Motor neuron (in vitro differentiated cells): Measurements from ENCODE around the gene PCDHA9. TPM values are rescaled to one million over a fixed set of nuclear protein-coding genes. Genes with fewer than 3 reads are reported as not detected.
"Not testable (repeated sequence)": the region's sequence is repeated elsewhere in the genome, so short reads cannot be mapped to it uniquely, and the experiment has no call there.

Source experiments
- ATAC-seq, 8 experiments: fragments of 200-7000 bp; cut with Tn5 transposase; replicated peaks in 6 of 8; 2 replicates each; pipeline ENCODE4 v1.8.0; 2021; ENCODE audit warnings: mild to moderate bottlenecking in 8 of 8, moderate library complexity in 8 of 8
- H3K27ac ChIP-seq, 2 donors: fragments of 250-450 bp; sonication (Bioruptor Pico); 2 replicates each; pipeline ENCODE4 v1.9.0; 2021; ENCODE audit warnings: antibody characterized with exemption in 2 of 2, mild to moderate bottlenecking in 2 of 2, moderate library complexity in 1 of 2
- H3K4me1 ChIP-seq, 2 donors: fragments of 250-450 bp; sonication (Bioruptor Pico); replicated peaks in 1 of 2; 2 replicates each; pipeline ENCODE4 v1.6.1; 2021; ENCODE audit warnings: antibody characterized with exemption in 2 of 2, mild to moderate bottlenecking in 2 of 2, moderate library complexity in 1 of 2
- H3K4me3 ChIP-seq, 5 donors: fragments of 250-450 bp; sonication (Bioruptor Pico); 2 replicates each; pipeline ENCODE4 v1.9.0; 2021; ENCODE audit warnings: antibody characterized with exemption in 5 of 5, mild to moderate bottlenecking in 5 of 5, moderate library complexity in 4 of 5
- WGBS, 10 experiments: fragments of 450-650 bp; shearing (Covaris generic); methylation state at CpG; one replicate each; pipeline ENCODE4 v1.0.0; 2022; 5-methylcytosine and 5-hydroxymethylcytosine counted together
- in situ Hi-C, 9 experiments: fragments of 400-800 bp; cut with MboI; loops; one replicate each; pipeline ENCODE4 v1.15.0; 2021; ENCODE audit warnings: low sequenced_read_pairs in 9 of 9, low pct_unique_long_range_greater_than_20kb in 2 of 9; ENCODE audit not compliant: unreplicated experiment in 9 of 9
- total RNA-seq, 8 experiments: library from RNA; unstranded; fragments of 300-600 nt; gene quantifications; 2 replicates each; pipeline versions ENCODE4 v1.2.3 to v1.2.4, GENCODE V29; 2022

Gene PCDHA9, protein sequence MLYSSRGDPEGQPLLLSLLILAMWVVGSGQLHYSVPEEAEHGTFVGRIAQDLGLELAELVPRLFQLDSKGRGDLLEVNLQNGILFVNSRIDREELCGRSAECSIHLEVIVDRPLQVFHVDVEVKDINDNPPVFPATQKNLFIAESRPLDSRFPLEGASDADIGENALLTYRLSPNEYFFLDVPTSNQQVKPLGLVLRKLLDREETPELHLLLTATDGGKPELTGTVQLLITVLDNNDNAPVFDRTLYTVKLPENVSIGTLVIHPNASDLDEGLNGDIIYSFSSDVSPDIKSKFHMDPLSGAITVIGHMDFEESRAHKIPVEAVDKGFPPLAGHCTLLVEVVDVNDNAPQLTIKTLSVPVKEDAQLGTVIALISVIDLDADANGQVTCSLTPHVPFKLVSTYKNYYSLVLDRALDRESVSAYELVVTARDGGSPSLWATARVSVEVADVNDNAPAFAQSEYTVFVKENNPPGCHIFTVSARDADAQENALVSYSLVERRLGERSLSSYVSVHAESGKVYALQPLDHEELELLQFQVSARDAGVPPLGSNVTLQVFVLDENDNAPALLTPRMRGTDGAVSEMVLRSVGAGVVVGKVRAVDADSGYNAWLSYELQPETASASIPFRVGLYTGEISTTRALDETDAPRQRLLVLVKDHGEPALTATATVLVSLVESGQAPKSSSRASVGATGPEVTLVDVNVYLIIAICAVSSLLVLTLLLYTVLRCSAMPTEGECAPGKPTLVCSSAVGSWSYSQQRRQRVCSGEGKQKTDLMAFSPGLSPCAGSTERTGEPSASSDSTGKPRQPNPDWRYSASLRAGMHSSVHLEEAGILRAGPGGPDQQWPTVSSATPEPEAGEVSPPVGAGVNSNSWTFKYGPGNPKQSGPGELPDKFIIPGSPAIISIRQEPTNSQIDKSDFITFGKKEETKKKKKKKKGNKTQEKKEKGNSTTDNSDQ
- 1 to 10 TPM in 4 of 8 experiments, under 1 TPM in 4; 0.05 to 6.2 (median 0.93) TPM for total RNA-seq

DNA sequence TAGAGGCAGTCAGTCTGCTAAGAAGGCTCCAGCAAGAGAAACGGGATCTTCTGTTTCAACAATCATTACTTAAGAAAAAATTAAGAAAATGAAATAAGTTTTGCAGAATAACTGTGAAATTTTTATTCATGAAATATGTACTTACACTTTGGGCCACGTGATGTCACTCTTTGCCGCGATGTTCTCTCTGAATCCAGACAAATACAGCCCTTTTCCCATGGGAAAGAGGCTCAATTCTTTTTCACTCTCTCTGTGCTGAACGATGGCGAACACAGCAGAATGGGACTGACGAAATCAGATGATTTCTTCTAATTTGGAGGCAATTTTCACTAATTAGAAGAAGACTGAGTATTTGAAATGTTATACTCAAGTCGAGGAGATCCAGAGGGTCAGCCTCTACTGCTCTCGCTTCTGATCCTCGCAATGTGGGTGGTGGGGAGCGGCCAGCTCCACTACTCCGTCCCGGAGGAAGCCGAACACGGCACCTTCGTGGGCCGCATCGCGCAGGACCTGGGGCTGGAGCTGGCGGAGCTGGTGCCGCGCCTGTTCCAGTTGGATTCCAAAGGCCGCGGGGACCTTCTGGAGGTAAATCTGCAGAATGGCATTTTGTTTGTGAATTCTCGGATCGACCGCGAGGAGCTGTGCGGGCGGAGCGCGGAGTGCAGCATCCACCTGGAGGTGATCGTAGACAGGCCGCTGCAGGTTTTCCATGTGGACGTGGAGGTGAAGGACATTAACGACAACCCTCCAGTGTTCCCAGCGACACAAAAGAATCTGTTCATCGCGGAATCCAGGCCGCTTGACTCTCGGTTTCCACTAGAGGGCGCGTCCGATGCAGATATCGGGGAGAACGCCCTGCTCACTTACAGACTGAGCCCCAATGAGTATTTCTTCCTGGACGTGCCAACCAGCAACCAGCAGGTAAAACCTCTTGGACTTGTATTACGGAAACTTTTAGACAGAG is at the start of gene PCDHA9:
TSS of gene PCDHA9 (plus strand) at position 244 of the 964 bp plus-strand sequence. CDS start at position 358, 114 bp downstream.
- H3K4me1 ChIP-seq, H3K27ac ChIP-seq, H3K4me3 ChIP-seq, in situ Hi-C loops: not testable (repeated sequence)
- peak in 1 of 8 experiments; percentile 41 for ATAC-seq
- WGBS, 10 experiments, result 3 to 96% (median 74%) methylated on average over 4 to 17 of the region's 48 CpGs; no CpG with 5 or more reads in 1 of the 10 experiments

- Histone ChIP-seq H3K4me1 (no peaks in the 10 kb centered on the region), H3K4me3 (no peak within 1 kb of the TSS), H3K27ac (no peak within 1 kb of the TSS)
- WGBS, 10 experiments, result 3 to 94% (median 76%) methylated on average over 5 to 22 of the region's 29 CpGs
- in situ Hi-C loops, result loop anchor here in 1 of 9 experiments (25.0 kb wide), 2 partner anchors 236 to 761 kb away; no protein-coding TSS in a partner anchor
- ATAC-seq, result peak in 1 of 8 experiments; percentile 89
These were observed 47.2 kb upstream of the PCDHA9 start, which contains the start of gene PCDHA3 for GRCh38 chr5:140800816-140801493. TSS of gene PCDHA3 (plus strand) at chr5:140801057.

DNA sequence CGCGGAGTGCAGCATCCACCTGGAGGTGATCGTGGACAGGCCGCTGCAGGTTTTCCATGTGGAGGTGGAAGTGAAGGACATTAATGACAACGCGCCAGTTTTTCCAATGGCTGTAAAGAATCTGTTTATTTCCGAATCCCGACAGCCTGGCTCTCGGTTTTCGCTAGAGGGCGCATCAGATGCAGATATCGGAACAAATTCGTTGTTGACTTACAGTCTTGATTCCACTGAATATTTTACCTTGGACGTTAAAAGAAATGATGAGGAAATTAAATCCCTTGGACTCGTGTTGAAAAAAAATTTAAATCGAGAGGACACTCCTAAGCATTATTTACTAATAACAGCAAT is 46.7 kb upstream of the PCDHA9 start:
- 10 to 100% (median 88%) methylated on average over 1 to 16 of the region's 16 CpGs for WGBS, 10 experiments
- peak in 1 of 8 experiments; percentile 64 for ATAC-seq

DNA sequence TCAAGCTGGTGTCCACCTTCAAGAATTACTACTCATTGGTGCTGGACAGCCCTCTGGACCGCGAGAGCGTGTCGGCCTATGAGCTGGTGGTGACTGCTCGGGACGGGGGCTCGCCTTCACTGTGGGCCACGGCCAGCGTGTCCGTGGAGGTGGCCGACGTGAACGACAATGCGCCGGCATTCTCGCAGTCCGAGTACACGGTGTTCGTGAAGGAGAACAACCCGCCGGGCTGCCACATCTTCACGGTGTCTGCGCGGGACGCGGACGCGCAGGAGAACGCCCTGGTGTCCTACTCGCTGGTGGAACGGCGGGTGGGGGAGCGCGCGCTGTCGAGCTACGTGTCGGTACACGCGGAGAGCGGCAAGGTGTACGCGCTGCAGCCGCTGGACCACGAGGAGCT is 45.8 kb upstream of the PCDHA9 start:
- not testable (repeated sequence) for H3K27ac ChIP-seq, ATAC-seq, H3K4me3 ChIP-seq, H3K4me1 ChIP-seq
- in situ Hi-C loops, result loop anchor here in 1 of 9 experiments (25.0 kb wide), 2 partner anchors 235 to 760 kb away; no protein-coding TSS in a partner anchor
- 63 to 99% (median 90%) methylated on average over 2 to 37 of the region's 45 CpGs; no CpG with 5 or more reads in 5 of the 10 experiments for WGBS, 10 experiments

More for the DNA sequence above, 46.7 kb upstream of the PCDHA9 start:
- no peaks in the 10 kb centered on the region for H3K4me1 ChIP-seq
- in situ Hi-C loops, result loop anchor here in 1 of 9 experiments (25.0 kb wide), 2 partner anchors 236 to 761 kb away; no protein-coding TSS in a partner anchor
- H3K4me3 ChIP-seq, result no peak overlapping the region
- H3K27ac ChIP-seq, result no peak overlapping the region

GRCh38 chr5:140802781-140803271 is 45.4 kb upstream of the PCDHA9 start:
- H3K4me1 ChIP-seq, result no peaks in the 10 kb centered on the region
- no peak overlapping the region for H3K4me3 ChIP-seq
- in situ Hi-C loops, result loop anchor here in 1 of 9 experiments (25.0 kb wide), 2 partner anchors 234 to 759 kb away; no protein-coding TSS in a partner anchor
- no peak overlapping the region for H3K27ac ChIP-seq
- 93 to 100% (median 97%) methylated on average over 4 to 35 of the region's 53 CpGs; no CpG with 5 or more reads in 6 of the 10 experiments for WGBS, 10 experiments
- no peak for ATAC-seq

DNA sequence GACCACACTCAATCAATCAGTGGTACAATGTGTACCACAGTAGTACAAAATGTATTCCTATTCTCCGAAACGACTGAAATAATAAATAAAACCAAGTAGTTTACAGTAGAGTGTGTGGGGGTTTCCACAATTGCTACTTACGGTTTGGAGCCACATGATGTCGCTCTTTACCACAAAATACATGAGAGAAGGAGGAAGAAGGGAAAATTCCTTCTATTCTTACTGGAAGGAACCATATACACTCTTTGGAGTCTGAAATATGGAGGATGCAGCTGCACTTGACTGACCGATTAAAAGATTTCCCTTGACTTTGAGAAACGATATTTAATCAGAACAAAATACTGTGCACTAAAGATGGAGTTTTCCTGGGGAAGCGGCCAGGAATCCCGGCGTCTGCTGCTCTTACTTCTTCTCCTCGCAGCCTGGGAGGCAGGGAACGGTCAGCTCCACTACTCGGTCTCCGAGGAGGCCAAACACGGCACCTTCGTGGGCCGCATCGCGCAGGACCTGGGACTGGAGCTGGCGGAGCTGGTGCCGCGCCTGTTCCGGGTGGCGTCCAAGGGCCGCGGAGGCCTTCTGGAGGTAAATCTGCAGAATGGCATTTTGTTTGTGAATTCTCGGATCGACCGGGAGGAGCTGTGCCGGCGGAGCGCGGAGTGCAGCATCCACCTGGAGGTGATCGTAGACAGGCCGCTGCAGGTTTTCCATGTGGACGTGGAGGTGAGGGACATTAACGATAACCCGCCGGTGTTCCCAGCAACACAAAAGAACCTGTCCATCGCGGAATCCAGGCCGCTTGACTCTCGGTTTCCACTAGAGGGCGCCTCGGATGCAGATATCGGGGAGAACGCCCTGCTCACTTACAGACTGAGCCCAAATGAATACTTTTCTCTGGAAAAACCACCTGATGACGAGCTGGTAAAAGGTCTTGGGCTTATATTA is 41.1 kb upstream of the PCDHA9 start, which contains the start of gene PCDHA4:
TSS of gene PCDHA4 (plus strand) at position 235 of the 942 bp plus-strand sequence.
- in situ Hi-C loops, result loop anchor here in 2 of 9 experiments (5.0 to 25.0 kb wide), 3 partner anchors 230 to 755 kb away; no protein-coding TSS in a partner anchor
- Histone ChIP-seq H3K4me1 (no peaks in the 10 kb centered on the region), H3K4me3 (peak within 1 kb of the TSS; percentile 50 to 88 (median 76)), H3K27ac (peak within 1 kb of the TSS; percentile 85 to 89)
- ATAC-seq, result peak in 7 of 8 experiments; percentile 71 to 98 (median 88)
- 0 to 74% (median 29%) methylated on average over 2 to 29 of the region's 47 CpGs; no CpG with 5 or more reads in 1 of the 10 experiments for WGBS, 10 experiments

DNA sequence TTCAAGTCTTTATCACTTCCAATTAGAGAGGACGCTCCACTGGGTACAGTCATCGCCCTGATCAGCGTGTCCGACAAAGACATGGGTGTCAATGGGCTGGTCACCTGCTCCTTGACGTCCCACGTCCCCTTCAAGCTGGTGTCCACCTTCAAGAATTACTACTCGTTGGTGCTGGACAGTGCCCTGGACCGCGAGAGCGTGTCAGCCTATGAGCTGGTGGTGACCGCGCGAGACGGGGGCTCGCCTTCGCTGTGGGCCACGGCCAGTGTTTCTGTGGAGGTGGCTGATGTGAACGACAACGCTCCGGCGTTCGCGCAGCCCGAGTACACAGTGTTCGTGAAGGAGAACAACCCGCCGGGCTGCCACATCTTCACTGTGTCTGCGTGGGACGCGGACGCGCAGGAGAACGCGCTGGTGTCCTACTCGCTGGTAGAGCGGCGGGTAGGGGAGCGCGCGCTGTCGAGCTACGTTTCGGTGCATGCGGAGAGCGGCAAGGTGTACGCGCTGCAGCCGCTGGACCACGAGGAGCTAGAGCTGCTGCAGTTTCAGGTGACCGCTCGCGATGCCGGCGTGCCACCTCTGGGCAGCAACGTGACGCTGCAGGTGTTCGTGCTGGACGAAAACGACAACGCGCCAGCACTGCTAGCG is 39.8 kb upstream of the PCDHA9 start:
- H3K4me1 ChIP-seq, ATAC-seq, H3K27ac ChIP-seq: not testable (repeated sequence)
- peak overlapping the region; percentile 37 to 76 (median 50) for H3K4me3 ChIP-seq
- in situ Hi-C loops, result loop anchor here in 2 of 9 experiments (5.0 to 25.0 kb wide), 3 partner anchors 229 to 754 kb away; no protein-coding TSS in a partner anchor
- WGBS, 10 experiments, result 20 to 95% (median 65%) methylated on average over 1 to 13 of the region's 62 CpGs; no CpG with 5 or more reads in 5 of the 10 experiments

DNA sequence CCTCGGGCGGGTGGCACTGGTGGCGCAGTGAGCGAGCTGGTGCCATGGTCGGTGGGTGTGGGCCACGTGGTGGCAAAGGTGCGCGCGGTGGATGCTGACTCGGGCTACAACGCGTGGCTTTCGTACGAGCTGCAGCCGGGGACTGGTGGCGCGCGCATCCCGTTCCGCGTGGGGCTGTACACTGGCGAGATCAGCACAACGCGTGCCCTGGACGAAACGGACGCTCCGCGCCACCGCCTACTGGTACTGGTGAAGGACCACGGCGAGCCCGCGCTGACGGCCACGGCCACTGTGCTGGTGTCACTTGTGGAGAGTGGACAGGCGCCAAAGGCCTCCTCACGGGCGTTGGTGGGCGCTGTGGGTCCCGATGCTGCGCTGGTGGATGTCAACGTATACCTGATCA is 39.3 kb upstream of the PCDHA9 start:
- H3K27ac ChIP-seq, result no peak overlapping the region
- ATAC-seq, result no peak
- in situ Hi-C loops, result loop anchor here in 2 of 9 experiments (5.0 to 25.0 kb wide), 3 partner anchors 228 to 753 kb away; no protein-coding TSS in a partner anchor
- no peaks in the 10 kb centered on the region for H3K4me1 ChIP-seq
- 40 to 100% (median 93%) methylated on average over 1 to 23 of the region's 43 CpGs; no CpG with 5 or more reads in 5 of the 10 experiments for WGBS, 10 experiments
- peak overlapping the region in 1 of 5 donors; percentile 30 for H3K4me3 ChIP-seq

- peak within 1 kb of the TSS in 1 of 5 donors; percentile 43 for H3K4me3 ChIP-seq
- 9 to 95% (median 74%) methylated on average over 10 to 28 of the region's 39 CpGs for WGBS, 10 experiments
- H3K27ac ChIP-seq, result no peak within 1 kb of the TSS
- no peaks in the 10 kb centered on the region for H3K4me1 ChIP-seq
- ATAC-seq, result peak in 1 of 8 experiments; percentile 59
- in situ Hi-C loops, result loop anchor here in 1 of 9 experiments (25.0 kb wide), 2 partner anchors 216 to 741 kb away; no protein-coding TSS in a partner anchor
These were observed 26.6 kb upstream of the PCDHA9 start, which contains the start of gene PCDHA5 for GRCh38 chr5:140821375-140822280. TSS of gene PCDHA5 (plus strand) at chr5:140821613.
